HL-60/S4 (cell line): ENCODE measurements around the gene TENT5A.

Experiments used
- in situ Hi-C: fragments of 300-500 bp; cut with MboI; formaldehyde crosslinking; loops from 2 replicates; pipeline ENCODE4 v1.14.3; 2022; ENCODE audit warnings: low sequenced_read_pairs

The TENT5A gene

DNA sequence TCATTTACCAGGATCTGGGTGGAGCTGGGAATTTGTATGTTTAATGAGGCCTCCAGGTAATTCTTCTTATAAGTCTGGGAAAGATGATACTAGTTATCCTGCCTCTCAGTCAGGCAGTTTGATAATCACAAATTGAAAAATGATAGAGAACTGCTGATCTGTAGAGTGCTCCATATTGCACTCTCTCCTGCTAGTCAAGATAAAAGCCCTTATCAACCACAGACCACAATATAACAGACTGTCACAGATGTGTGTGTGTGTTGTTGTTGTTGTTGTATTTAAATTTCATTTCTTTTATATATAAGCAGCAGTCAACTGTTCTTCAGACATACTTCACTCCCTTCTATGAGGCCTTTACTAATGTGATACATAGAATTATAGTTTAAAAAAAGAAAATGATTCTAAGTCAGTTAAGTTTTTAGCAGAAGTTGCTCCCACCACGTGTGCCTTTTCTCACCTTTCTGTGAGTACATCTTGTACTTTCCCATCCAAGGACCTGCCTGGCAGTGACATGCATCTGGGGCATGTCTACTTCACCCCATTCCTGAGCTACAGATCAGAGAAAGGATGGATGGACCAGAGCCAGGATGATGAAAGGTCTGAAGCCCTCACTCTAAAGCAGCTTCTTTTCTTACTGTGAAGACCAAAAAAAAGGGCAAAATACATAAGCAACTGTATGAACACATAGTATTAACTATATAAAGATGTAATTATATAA is 29.8 kb downstream of the TENT5A start:
- in situ Hi-C loops = no loop called here

GRCh38 chr6:81720427-81720826 is 32.1 kb downstream of the TENT5A start:
- in situ Hi-C loops = no loop called here

GRCh38 chr6:81718126-81718525 is 34.4 kb downstream of the TENT5A start:
- in situ Hi-C loops = no loop called here

DNA sequence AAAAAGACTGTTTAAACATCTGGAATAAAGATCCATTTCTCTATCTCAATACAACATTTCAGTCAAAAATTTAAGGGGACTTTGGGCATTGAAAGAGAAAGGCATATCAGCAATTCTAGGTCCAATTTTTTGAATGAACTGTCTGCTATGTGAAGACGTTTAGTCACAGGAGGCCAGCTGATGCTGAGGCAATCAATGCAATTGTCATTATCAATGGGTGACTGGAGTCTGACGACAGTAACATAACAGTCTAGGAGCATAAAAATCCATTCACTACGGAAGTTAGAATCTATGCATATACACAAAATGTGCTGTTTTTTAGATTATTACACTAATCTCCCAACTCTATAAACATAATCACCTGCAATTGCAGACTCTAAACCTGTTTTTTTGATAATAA is 37.8 kb downstream of the TENT5A start:
- in situ Hi-C loops = no loop called here

- in situ Hi-C loops = no loop called here
These were observed 39.3 kb downstream of the TENT5A start for GRCh38 chr6:81713205-81713604.

DNA sequence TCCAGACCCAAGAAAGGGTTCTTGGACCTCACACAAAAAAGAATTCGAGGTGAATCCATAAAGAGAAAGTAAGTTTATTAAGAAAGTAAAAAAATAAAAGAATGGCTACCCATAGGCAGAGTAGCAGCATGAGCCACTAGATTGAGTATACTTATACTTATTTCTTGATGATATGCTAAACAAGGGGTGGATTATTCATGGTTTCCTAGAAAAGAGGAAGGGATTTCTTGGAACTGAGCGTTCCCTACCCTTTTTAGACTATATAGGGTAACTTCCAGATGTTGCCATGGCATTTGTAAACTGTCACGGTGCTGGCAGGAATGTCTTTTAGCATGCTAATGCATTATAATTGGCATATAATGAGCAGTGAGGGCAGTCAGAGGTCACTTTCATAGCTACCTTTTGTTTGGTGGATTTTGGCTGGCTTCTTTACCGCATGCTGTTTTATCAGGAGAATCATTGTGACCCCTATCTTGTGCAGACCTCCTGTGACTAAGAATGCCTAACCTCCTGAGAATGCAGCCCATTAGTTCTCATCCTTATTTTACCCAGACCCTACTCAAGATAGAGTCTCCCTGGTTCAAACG is 44.3 kb downstream of the TENT5A start:
- in situ Hi-C loops = no loop called here

DNA sequence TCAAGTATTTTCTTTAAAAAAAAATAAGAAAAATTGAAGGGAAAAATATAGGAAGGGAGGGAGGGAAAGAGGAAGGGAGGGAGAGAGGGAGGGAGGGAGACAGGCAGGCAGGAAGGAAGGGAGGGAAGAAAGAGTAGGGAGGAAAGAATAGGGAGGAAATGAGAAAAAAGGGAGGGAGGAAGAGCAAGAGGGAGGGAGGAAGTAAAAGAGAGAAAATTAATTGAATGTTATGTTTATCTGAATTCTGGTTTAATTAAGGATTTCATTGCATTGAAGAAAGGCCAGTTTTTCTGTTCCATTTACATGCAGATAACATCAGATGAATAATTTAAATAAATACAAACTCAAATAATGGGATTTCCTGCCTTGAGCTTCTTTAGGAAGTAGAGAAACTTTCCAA is 47.8 kb downstream of the TENT5A start:
- in situ Hi-C loops = no loop called here

- in situ Hi-C loops = no loop called here
These were observed 52.1 kb downstream of the TENT5A start for GRCh38 chr6:81700414-81700813.

- in situ Hi-C loops = no loop called here
These were observed 54.9 kb downstream of the TENT5A start for GRCh38 chr6:81697559-81697958.

DNA sequence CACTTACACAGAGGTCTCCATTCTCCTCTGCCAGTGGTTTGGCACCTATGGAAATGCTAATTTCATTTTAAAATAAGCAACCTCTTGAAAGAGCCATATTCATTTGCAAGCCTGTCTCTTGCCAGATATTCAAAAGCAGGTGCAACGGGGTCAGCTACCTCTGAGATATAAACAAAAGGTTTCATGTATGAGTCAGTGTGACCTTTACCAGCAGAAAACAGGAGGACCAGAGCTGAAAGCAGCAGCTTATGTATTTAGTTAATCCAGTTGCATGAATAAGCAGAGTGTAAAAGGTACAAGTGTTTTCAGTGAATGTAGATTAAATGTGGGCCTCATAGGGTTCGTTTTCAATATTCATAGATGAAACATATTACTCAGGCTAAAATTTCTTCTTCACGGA is 56.0 kb downstream of the TENT5A start:
- in situ Hi-C loops = no loop called here
